HG02973 (cell line): ENCODE measurements around the gene SIGLEC11.
"Not testable (repeated sequence)": the region's sequence is repeated elsewhere in the genome, so short reads cannot be mapped to it uniquely, and the experiment has no call there.

Source experiments
- ATAC-seq: cut with Tn5 transposase; IDR thresholded peaks from one replicate; pipeline ENCODE4 v1.9.1; 2021; ENCODE audit warnings: moderate library complexity; ENCODE audit not compliant: unreplicated experiment

SIGLEC11 gene

GRCh38 chr19:49927526-49928264, 33.3 kb downstream of the SIGLEC11 start:
- no peak for ATAC-seq

DNA sequence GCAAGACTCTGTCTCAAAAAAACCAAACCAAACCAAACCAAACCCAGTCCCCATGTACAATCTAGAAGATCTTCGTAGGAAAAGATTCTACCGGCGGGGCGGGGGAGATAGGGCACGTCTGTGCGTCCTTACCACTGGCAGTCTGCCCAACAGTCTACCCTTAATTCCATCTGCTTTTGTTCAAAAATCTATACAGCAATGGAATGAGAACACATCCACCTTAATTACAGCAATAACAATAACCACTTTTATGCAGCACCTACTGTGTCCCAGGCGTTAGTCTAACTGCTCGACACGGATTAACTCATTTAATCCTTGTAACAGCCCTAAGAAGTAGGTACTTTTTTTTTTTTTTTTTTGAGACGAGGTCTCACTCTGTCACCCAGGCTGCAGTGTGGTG, 34.5 kb downstream of the SIGLEC11 start:
- no peak for ATAC-seq

- no peak for ATAC-seq
Measured at GRCh38 chr19:49925486-49925885, 35.5 kb downstream of the SIGLEC11 start.

- not testable (repeated sequence) for ATAC-seq
Measured at GRCh38 chr19:49924881-49925210, 36.1 kb downstream of the SIGLEC11 start.

GRCh38 chr19:49924004-49924880, 36.7 kb downstream of the SIGLEC11 start:
- no peak for ATAC-seq

DNA sequence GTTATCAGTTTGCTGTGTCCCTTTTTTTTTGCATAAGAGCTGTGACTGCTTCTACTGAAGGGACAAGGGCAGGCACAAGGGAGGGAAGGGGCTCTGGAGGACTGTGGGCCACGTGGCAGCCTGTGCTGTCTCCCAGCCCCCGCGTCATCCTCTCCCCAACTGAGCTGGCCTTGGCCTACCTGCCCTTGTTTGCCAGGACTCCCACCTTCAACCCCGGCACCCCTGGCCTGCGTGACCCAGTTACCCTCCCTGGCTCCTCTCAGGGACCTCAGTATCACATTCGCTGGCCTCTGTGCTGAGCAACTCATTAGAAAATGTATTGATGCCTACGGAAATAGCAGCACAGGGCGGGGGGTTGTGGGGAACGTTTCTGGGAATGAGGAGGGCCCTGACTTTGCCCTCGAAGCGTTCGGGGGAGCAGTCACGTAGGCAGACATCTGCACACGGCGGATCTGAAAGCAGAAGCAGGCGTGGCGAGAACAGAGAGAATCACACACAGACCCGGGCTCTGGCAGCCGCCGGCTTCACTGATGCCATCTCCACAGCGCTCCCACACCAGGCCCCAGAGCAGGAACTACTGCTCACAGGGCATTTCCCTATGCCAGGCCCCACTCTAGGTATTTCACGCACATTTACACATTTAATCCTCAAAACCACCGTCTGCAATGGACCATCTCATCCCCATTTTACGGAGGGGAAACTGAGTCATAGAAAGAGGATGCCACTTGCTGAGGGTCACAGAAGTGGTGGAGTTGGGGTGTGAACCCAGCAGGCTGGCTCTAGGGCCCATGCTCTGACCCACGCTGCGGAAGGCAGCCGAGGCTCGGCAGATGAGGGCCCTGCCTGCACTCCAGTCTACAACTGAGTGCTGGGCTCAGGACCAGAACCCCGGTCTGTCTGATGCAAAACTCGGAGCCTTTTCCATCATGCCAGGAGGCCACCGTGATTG, 37.6 kb downstream of the SIGLEC11 start:
- no peak for ATAC-seq

- no peak for ATAC-seq
Measured at GRCh38 chr19:49921871-49922795, 38.8 kb downstream of the SIGLEC11 start.

- no peak for ATAC-seq
Measured at GRCh38 chr19:49920624-49921363, 40.2 kb downstream of the SIGLEC11 start.

GRCh38 chr19:49918089-49918488, 42.9 kb downstream of the SIGLEC11 start:
- ATAC-seq: no peak

DNA sequence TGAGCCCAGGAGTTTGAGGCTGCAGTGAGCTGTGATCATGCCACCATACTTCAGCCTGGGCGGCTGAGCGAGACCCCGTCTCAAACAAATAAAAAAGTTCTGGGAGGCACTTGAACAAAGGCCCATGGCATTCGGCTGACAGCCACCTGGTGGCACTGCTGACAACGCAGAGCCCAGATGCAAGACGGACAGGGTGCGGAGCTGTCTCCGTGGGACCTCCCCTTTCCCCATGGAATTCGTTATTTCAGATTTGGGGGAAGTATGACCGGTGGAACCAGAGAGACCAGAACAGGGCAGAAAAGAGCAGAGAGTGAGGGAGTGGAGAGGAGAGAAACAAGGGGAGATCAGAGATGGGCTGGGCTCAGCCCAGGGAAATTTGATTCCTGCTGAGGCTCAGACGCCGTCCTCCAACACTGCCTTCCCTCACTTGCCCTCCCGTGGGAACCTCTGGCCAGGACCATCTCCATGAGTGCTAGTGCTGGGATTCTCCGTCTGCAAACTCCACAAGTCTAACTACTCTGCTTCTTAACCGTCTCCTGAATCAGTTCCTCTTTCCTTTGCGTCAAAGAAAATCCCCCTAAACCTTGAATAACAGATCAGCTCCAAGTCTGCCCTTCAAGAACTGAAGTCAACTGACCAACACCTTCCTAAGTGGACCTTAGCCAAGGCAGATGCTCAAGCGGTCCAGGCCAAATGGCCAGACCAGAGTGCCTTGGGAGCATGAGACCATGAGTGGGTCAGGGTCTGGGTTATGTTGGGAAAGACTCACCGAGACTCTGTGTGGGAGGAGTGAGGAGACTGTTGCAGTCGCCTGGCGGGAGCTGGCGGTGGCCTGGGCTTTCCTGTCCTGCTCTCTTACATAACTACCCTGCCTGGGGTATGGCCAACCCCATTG, 43.9 kb downstream of the SIGLEC11 start:
- ATAC-seq: no peak

- no peak for ATAC-seq
Measured at GRCh38 chr19:49915271-49915670, 45.7 kb downstream of the SIGLEC11 start.

- no peak for ATAC-seq
Measured at GRCh38 chr19:49913720-49914119, 47.3 kb downstream of the SIGLEC11 start.

- no peak for ATAC-seq
Measured at GRCh38 chr19:49912965-49913685, 47.8 kb downstream of the SIGLEC11 start.

- ATAC-seq: no peak
Measured at GRCh38 chr19:49911381-49912145, 49.4 kb downstream of the SIGLEC11 start.

DNA sequence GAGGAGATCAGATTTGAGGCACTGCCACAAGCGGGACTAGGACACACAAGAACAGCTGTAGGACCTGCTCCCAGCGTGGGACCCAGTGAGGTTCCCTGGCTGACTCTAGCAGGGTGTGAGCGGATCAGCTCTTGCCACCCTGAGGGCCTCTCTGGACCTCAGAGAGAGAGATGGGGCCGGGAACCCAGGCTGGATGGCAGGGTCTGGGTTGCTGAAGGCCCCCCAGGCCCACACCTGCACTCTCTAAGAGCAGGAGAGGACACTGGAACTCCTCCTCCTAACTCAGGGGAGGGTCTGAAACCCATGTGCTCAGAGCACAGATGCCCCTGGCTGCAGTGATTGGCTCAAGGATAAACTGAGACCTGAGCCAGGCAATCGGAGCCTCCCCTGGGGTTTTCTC, 50.8 kb downstream of the SIGLEC11 start:
- ATAC-seq: no peak

- ATAC-seq: no peak
Measured at GRCh38 chr19:49908480-49909420, 52.2 kb downstream of the SIGLEC11 start.
